Muscle layer of duodenum (tissue), 2 donors: ENCODE results near the gene SNAP47.

Experiments used
- H3K27ac ChIP-seq: one replicate; pipeline ENCODE4 v1.7.0; 2013; ENCODE audit warnings: mild to moderate bottlenecking, low read length
- H3K27me3 ChIP-seq: one replicate; pipeline ENCODE4 v1.7.0; 2013; ENCODE audit warnings: low read depth, mild to moderate bottlenecking, control low read depth, low read length
- H3K36me3 ChIP-seq, 2 donors: one replicate each; pipeline ENCODE4 v1.7.0; 2013; ENCODE audit warnings: low read length in 2 of 2, control low read depth in 1 of 2, mild to moderate bottlenecking in 1 of 2; ENCODE audit not compliant: insufficient read depth in 2 of 2, control insufficient read depth in 1 of 2
- H3K4me1 ChIP-seq, 2 donors: one replicate each; pipeline ENCODE4 v1.7.0; 2013; ENCODE audit warnings: low read length in 2 of 2, mild to moderate bottlenecking in 2 of 2, control low read depth in 1 of 2, moderate library complexity in 1 of 2; ENCODE audit not compliant: insufficient read depth in 2 of 2, control insufficient read depth in 1 of 2
- H3K4me3 ChIP-seq, 2 donors: one replicate each; pipeline ENCODE4 v1.7.0; 2013; ENCODE audit warnings: low read length in 2 of 2, low read depth in 1 of 2, mild to moderate bottlenecking in 1 of 2
- H3K9me3 ChIP-seq, 2 donors: one replicate each; pipeline ENCODE4 v1.7.0; 2013; ENCODE audit warnings: low read length in 2 of 2, control low read depth in 1 of 2, mild to moderate bottlenecking in 1 of 2; ENCODE audit not compliant: control insufficient read depth in 1 of 2
- donor health status: healthy.

SNAP47 gene

GRCh38 chr1:227742738-227743715 is 7.8 kb downstream of the SNAP47 start:
- H3K36me3 ChIP-seq = no peaks in the 10 kb centered on the region
- H3K27me3 ChIP-seq = no peaks in the 10 kb centered on the region
- no peak overlapping the region for H3K27ac ChIP-seq
- H3K9me3 ChIP-seq = no peaks in the 10 kb centered on the region
- peaks cover 4 to 11% of the 10 kb centered on the region in 2 donors for H3K4me1 ChIP-seq
- no peak overlapping the region for H3K4me3 ChIP-seq

- no peaks in the 10 kb centered on the region for H3K9me3 ChIP-seq
- no peak overlapping the region for H3K4me3 ChIP-seq
- no peaks in the 10 kb centered on the region for H3K36me3 ChIP-seq
- peaks cover 13 to 18% of the 10 kb centered on the region in 2 donors for H3K4me1 ChIP-seq
- H3K27me3 ChIP-seq = no peaks in the 10 kb centered on the region
- H3K27ac ChIP-seq = no peak overlapping the region
Observed at GRCh38 chr1:227744668-227745067, 9.4 kb downstream of the SNAP47 start.

GRCh38 chr1:227745568-227746265 is 10.5 kb downstream of the SNAP47 start:
- no peak overlapping the region for H3K4me3 ChIP-seq
- peaks cover 13 to 24% of the 10 kb centered on the region in 2 donors for H3K4me1 ChIP-seq
- H3K9me3 ChIP-seq = no peaks in the 10 kb centered on the region
- H3K27ac ChIP-seq = no peak overlapping the region
- H3K27me3 ChIP-seq = no peaks in the 10 kb centered on the region
- H3K36me3 ChIP-seq = peaks cover 0 to 3% of the 10 kb centered on the region in 2 donors

- Histone ChIP-seq H3K4me3 (no peak overlapping the region), H3K9me3 (no peaks in the 10 kb centered on the region), H3K4me1 (peaks cover 13 to 24% of the 10 kb centered on the region in 2 donors), H3K27me3 (no peaks in the 10 kb centered on the region), H3K36me3 (peaks cover 0 to 3% of the 10 kb centered on the region in 2 donors), H3K27ac (no peak overlapping the region)
Observed at GRCh38 chr1:227746676-227747075, 11.4 kb downstream of the SNAP47 start.

- H3K4me1 ChIP-seq = peaks cover 13 to 24% of the 10 kb centered on the region in 2 donors
- H3K27me3 ChIP-seq = no peaks in the 10 kb centered on the region
- no peaks in the 10 kb centered on the region for H3K9me3 ChIP-seq
- no peak overlapping the region for H3K4me3 ChIP-seq
- no peak overlapping the region for H3K27ac ChIP-seq
- H3K36me3 ChIP-seq = peaks cover 0 to 3% of the 10 kb centered on the region in 2 donors
Observed at GRCh38 chr1:227747382-227747781, 12.1 kb downstream of the SNAP47 start.

- Histone ChIP-seq H3K27ac (peak overlapping the region; percentile 80), H3K27me3 (no peaks in the 10 kb centered on the region), H3K4me1 (peaks cover 13 to 26% of the 10 kb centered on the region in 2 donors), H3K9me3 (no peaks in the 10 kb centered on the region), H3K4me3 (peak overlapping the region in 1 of 2 donors; percentile 15), H3K36me3 (peaks cover 0 to 3% of the 10 kb centered on the region in 2 donors)
Observed at GRCh38 chr1:227747948-227748495, 12.8 kb downstream of the SNAP47 start.

- Histone ChIP-seq H3K9me3 (no peaks in the 10 kb centered on the region), H3K4me1 (peaks cover 14 to 32% of the 10 kb centered on the region in 2 donors), H3K27me3 (no peaks in the 10 kb centered on the region), H3K27ac (peak overlapping the region; percentile 80), H3K4me3 (peak overlapping the region in 1 of 2 donors; percentile 15), H3K36me3 (peaks cover 0 to 3% of the 10 kb centered on the region in 2 donors)
Observed at GRCh38 chr1:227748496-227749182, 13.4 kb downstream of the SNAP47 start.

GRCh38 chr1:227749225-227749624 is 14.0 kb downstream of the SNAP47 start:
- H3K4me3 ChIP-seq = no peak overlapping the region
- H3K27me3 ChIP-seq = no peaks in the 10 kb centered on the region
- peak overlapping the region; percentile 80 for H3K27ac ChIP-seq
- peaks cover 0 to 3% of the 10 kb centered on the region in 2 donors for H3K36me3 ChIP-seq
- no peaks in the 10 kb centered on the region for H3K9me3 ChIP-seq
- H3K4me1 ChIP-seq = peaks cover 16 to 38% of the 10 kb centered on the region in 2 donors

- no peaks in the 10 kb centered on the region for H3K27me3 ChIP-seq
- peaks cover 16 to 42% of the 10 kb centered on the region in 2 donors for H3K4me1 ChIP-seq
- peaks cover 0 to 3% of the 10 kb centered on the region in 2 donors for H3K36me3 ChIP-seq
- H3K27ac ChIP-seq = peak overlapping the region; percentile 80
- no peaks in the 10 kb centered on the region for H3K9me3 ChIP-seq
- H3K4me3 ChIP-seq = no peak overlapping the region
Observed at GRCh38 chr1:227749916-227750710, 14.9 kb downstream of the SNAP47 start.

- peaks cover 0 to 3% of the 10 kb centered on the region in 2 donors for H3K36me3 ChIP-seq
- no peaks in the 10 kb centered on the region for H3K9me3 ChIP-seq
- H3K27ac ChIP-seq = no peak overlapping the region
- peaks cover 6 to 39% of the 10 kb centered on the region in 2 donors for H3K4me1 ChIP-seq
- H3K4me3 ChIP-seq = no peak overlapping the region
- H3K27me3 ChIP-seq = no peaks in the 10 kb centered on the region
Observed at GRCh38 chr1:227753999-227754711, 18.9 kb downstream of the SNAP47 start.
